Thoracic aorta (tissue), 2 donors: ENCODE data around the gene CD163. TPM values are rescaled to one million over a fixed set of nuclear protein-coding genes. Genes with fewer than 3 reads are reported as not detected.
A peak's percentile ranks its signal among the peaks of the same experiment; 100 is the strongest.
"Not testable (repeated sequence)": the region's sequence is repeated elsewhere in the genome, so short reads cannot be mapped to it uniquely, and the experiment has no call there.

Experiments
- ATAC-seq: fragments of 150-250 bp; one replicate; pipeline ENCODE4 v1.8.0; 2017; ENCODE audit warnings: low read depth; ENCODE audit not compliant: insufficient number of reproducible peaks, low FRiP score
- DNase-seq: peaks from one replicate; pipeline ENCODE4 v3.0.0-alpha.2; 2020; ENCODE audit warnings: low spot score
- H3K27ac ChIP-seq, 2 donors: fragments of 200-600 bp; sonication (generic); 1 replicate in 1 of 2; 2 replicates in 1 of 2; pipeline ENCODE4 v1.5.1; 2016; ENCODE audit warnings: mild to moderate bottlenecking in 2 of 2, moderate library complexity in 2 of 2
- H3K27me3 ChIP-seq: fragments of 200-600 bp; sonication (generic); replicated peaks from 2 replicates; pipeline ENCODE4 v1.6.0; 2016; ENCODE audit warnings: mild to moderate bottlenecking; ENCODE audit not compliant: insufficient read depth
- H3K36me3 ChIP-seq: fragments of 200-600 bp; sonication (generic); one replicate; pipeline ENCODE4 v1.5.1; 2016
- H3K4me1 ChIP-seq, 2 donors: fragments of 200-600 bp; sonication (generic); 1 replicate in 1 of 2; 2 replicates in 1 of 2; pipeline versions ENCODE4 v1.5.1 to v1.6.0; 2016; ENCODE audit warnings: low read depth in 2 of 2, mild to moderate bottlenecking in 1 of 2; ENCODE audit not compliant: control insufficient read depth in 1 of 2
- H3K4me3 ChIP-seq: fragments of 200-600 bp; sonication (generic); 2 replicates; pipeline ENCODE4 v1.5.1; 2016; ENCODE audit warnings: mild to moderate bottlenecking
- H3K9me3 ChIP-seq: fragments of 200-600 bp; sonication (generic); 2 replicates; pipeline ENCODE4 v1.5.1; 2016
- total RNA-seq, 2 donors: library from RNA; depleted of rRNA; stranded (reverse); fragments of >200 nt; gene quantifications; one replicate each; pipeline versions ENCODE4 v1.1.0 to v1.2.3, GENCODE V29; 2016
- TF ChIP-seq, protein P1 (sequence below): fragments of 200-600 bp; sonication (generic); IDR thresholded peaks from one replicate; pipeline ENCODE4 v1.5.1; 2019; ENCODE audit warnings: antibody characterized with exemption

Gene CD163
- total RNA-seq, 2 donors from 2014 or later: 341 to 464 TPM

- TF ChIP-seq, protein P1, sequence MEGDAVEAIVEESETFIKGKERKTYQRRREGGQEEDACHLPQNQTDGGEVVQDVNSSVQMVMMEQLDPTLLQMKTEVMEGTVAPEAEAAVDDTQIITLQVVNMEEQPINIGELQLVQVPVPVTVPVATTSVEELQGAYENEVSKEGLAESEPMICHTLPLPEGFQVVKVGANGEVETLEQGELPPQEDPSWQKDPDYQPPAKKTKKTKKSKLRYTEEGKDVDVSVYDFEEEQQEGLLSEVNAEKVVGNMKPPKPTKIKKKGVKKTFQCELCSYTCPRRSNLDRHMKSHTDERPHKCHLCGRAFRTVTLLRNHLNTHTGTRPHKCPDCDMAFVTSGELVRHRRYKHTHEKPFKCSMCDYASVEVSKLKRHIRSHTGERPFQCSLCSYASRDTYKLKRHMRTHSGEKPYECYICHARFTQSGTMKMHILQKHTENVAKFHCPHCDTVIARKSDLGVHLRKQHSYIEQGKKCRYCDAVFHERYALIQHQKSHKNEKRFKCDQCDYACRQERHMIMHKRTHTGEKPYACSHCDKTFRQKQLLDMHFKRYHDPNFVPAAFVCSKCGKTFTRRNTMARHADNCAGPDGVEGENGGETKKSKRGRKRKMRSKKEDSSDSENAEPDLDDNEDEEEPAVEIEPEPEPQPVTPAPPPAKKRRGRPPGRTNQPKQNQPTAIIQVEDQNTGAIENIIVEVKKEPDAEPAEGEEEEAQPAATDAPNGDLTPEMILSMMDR: no peak
- Histone ChIP-seq H3K4me1 (no peaks in the 10 kb centered on the region), H3K36me3 (no peaks in the 10 kb centered on the region), H3K4me3 (no peak overlapping the region), H3K9me3 (no peaks in the 10 kb centered on the region), H3K27ac (no peak overlapping the region), H3K27me3 (no peaks in the 10 kb centered on the region)
- DNase-seq (no peak), ATAC-seq (no peak)
Observed at GRCh38 chr12:7441216-7441615, 62.4 kb downstream of the CD163 start.

DNA sequence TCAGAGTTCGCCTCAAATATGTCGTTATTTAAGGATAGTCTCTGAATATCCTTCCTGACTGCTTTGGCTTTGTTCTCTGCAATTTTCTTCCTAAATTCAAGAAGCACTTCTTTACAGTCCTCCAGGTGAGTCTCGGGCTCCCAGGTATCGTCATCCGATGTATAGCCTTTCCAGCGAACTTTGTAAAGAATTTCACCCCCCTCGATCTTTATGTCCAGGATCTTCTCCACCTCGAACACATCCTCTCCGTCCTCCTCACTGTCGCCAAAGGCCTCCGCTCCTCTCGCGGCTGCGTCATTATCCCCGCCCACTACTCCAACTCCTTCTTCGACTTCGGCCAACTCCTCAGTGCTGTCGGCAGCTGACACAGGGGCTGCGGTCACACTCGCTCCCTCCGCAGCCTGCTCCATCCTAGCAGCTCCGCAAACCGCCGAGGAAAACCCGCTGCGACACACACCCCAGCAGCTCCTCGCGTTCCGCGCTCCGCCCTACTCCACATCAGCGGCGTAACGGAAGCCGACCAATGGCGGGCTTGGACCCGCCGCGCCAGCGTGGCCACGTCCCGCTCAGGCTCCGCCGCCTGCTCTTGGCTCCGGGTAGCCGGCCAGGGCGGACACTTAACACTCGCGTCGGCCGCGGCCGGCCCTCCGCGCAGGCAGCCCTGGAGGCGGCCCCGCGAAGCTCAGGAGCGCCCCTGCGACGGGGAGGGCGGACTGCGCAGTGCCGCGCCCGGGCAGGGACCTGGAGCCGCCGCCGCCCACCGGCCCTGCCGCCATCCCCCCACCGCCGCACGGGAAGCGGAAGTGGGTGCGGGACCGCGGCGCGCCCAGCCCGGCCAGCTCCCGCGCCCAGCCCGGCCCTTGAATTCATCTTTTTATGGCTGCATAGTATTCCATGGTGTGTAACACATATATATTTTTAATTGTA, 63.7 kb downstream of the CD163 start:
- Histone ChIP-seq H3K4me1 (no peaks in the 10 kb centered on the region), H3K27ac (no peak overlapping the region), H3K36me3 (no peaks in the 10 kb centered on the region), H3K27me3 (no peaks in the 10 kb centered on the region), H3K4me3 (peak overlapping the region; percentile 56), H3K9me3 (no peaks in the 10 kb centered on the region)
- DNase-seq (no peak), ATAC-seq (no peak)
- TF ChIP-seq, protein P1: no peak

- H3K4me1 ChIP-seq, H3K4me3 ChIP-seq, DNase-seq, ATAC-seq, H3K9me3 ChIP-seq, H3K36me3 ChIP-seq, H3K27me3 ChIP-seq, H3K27ac ChIP-seq: not testable (repeated sequence)
Observed at GRCh38 chr12:7438291-7438995, 65.1 kb downstream of the CD163 start.

GRCh38 chr12:7437494-7437893, 66.1 kb downstream of the CD163 start:
- ATAC-seq, DNase-seq, H3K27ac ChIP-seq, H3K4me3 ChIP-seq, H3K27me3 ChIP-seq, H3K36me3 ChIP-seq, H3K9me3 ChIP-seq, H3K4me1 ChIP-seq: not testable (repeated sequence)

- Histone ChIP-seq H3K27ac (no peak overlapping the region), H3K9me3 (no peaks in the 10 kb centered on the region), H3K4me3 (no peak overlapping the region), H3K4me1 (no peaks in the 10 kb centered on the region), H3K27me3 (no peaks in the 10 kb centered on the region), H3K36me3 (no peaks in the 10 kb centered on the region)
- TF ChIP-seq, protein P1: no peak
- no peak for ATAC-seq
- DNase-seq: no peak
Observed at GRCh38 chr12:7434670-7435069, 68.9 kb downstream of the CD163 start.

DNA sequence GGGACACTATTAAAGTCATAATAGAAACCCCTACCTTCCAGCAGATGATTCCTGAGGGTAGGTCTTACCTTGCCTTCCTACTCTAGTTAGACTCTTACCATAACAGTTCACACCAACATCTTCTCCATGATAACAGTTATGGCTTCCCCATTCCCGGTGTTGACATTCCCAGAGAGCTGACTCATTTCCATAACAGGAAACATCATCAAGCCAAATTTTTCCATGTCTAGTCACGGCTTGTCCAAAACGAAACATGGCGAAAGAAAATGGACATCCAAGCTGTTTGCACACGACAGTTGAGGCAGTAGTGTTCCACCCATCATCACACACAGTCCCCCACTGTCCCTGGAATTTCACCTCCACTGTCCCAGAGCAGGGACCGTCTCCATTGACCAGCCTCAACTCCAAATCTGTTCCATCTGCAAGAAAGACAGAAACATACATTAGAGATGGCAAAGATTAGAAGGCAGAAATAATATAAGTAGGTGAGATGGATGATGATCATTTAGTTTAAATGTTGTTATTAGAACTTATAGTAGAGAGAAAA, 70.2 kb downstream of the CD163 start:
- TF ChIP-seq, protein P1: no peak
- H3K4me3 ChIP-seq: no peak overlapping the region
- no peaks in the 10 kb centered on the region for H3K27me3 ChIP-seq
- no peaks in the 10 kb centered on the region for H3K9me3 ChIP-seq
- no peak for DNase-seq
- H3K27ac ChIP-seq: no peak overlapping the region
- no peaks in the 10 kb centered on the region for H3K36me3 ChIP-seq
- no peaks in the 10 kb centered on the region for H3K4me1 ChIP-seq
- ATAC-seq: no peak
